Islet precursor cell (in vitro differentiated cells): Measurements from ENCODE around the gene ATP9B.

ENCODE experiments used
- DNase-seq: peaks from one replicate; pipeline ENCODE4 v3.0.0-alpha.2; 2018

Gene ATP9B

DNA sequence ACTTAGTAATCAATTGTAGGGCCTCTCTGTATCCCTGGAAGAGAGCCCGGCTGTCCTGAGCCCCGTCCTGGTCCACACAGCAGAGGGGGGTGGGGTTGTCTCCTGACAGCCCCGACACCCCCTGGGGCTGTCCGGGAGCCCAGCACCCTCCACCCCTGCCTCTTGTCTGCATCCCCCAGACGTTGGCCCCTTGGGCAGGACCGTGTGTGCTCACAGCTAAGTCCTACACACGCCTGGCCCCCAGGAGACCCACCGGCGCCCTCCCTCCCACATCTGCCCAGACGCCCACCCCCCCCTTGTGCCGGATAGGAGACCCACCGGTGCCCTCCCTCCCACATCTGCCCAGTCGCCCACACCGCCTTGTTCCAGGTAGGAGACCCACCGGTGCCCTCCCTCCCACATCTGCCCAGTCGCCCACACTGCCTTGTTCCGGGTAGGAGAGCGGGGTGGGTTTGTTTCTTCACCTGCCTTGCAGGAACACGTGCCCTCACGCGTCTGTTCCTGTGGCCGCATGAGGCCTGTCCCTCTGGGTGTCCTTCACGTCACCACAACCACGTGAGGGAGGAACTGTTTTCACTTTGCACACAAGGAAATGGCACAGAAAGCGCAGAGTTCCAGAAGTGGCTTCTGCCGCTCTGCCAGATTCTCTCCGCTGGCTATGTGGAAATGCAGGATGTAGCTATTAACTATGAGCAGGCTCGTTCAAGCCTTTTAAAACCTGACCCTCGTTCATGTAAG lies 265.5 kb downstream of the ATP9B start:
- DNase-seq = peak; percentile 50

DNA sequence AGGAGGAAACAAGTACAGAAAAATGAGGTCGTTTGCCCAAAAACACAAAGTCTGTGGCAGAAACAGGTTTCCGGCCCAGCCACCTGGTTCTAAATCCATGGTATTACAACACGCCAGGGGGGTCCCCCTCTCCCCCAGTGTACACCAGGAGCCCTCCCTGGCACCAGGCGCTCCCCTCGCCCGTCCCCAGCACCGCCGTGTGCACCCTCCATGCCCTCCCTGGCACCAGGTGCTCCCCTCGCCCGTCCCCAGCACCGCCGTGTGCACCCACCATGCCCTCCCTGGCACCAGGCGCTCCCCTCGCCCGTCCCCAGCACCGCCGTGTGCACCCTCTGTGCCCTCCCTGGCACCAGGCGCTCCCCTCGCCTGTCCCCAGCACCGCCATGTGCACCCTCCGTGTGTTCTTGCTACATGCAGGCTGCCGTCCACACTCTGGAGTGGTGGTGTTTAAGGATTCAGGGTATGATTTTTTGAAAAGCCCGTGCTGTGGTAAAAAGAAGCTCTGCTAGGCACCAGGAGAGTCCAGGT lies 266.7 kb downstream of the ATP9B start:
- DNase-seq = peak; percentile 38

DNA sequence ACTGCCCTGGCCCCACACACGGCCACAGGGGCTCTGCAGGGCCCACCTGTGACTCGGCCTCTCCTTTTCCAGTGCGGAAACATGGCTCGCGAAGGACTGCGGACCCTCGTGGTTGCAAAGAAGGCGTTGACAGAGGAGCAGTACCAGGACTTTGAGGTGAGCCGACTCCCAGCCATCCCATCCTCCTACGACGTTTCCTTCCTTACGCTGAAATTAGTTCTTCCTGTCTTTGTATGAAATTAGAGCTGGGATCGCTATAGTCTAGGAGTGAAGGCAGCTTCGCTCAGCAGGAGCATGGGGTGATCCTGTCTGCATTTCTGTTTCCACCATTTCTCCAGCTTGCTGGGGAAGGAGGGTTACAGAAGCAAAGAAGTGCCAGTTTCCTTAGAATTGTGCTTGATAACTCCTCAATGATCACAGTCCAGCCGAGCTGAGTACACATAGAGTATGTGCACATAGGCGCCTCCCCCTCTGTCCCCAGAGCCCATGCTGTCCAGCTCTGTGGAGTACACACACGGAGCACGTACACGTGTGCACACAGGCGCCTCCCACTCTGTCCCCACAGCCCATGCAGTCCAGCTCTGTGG lies 267.5 kb downstream of the ATP9B start:
- peak; percentile 44 for DNase-seq

GRCh38 chr18:79337184-79337583 lies 268.0 kb downstream of the ATP9B start:
- peak; percentile 48 for DNase-seq

DNA sequence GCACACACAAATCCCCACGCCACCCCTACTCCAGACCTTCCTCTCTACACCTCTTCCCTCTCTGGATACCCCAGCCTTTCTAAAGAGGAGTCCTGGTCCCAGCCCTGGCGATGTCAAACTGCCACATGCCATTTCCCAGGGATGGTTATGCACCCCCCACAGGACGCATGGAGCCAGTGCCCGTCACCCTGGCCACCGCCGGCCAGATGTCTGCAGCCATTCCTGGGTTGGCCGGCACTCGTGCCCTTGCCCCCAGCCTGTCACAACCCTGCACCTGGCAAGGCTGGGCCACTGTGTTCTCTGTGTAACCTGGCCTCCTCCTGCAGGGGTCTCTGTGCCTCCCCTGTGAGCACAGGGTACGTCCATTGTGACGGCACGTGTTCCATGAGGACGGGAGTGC lies 268.4 kb downstream of the ATP9B start:
- peak; percentile 47 for DNase-seq

GRCh38 chr18:79339094-79339908 lies 270.1 kb downstream of the ATP9B start:
- DNase-seq = peak; percentile 10

DNA sequence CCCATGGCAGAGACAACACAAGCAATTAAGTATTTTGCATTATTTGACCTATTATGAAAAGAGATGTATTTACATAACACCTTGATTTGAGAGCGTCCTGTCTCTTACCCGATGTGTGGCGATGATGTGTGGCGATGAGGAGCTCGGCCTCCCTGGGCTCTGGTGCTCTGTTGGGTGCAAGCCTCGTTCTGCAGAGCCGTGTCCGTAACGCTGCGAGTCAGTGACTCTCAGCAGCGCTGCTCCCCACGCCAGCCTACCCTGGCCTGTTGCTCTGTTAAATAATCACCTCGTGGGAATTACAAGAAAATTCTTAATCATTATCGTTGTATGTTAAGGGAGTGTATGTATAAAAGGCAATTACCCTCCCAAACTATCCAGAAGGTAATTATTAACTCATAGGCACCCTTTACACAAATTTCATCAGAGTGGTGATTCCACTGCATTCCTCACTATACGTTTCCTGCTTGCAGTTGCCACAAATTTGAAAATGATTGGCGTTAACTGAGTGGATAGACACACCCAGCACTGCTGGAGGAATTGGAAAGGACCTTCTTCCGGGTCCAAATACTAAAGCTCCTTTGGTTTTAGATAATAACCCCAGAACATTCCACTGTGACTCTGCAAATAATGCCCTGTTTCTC lies 274.5 kb downstream of the ATP9B start:
- no peak for DNase-seq

DNA sequence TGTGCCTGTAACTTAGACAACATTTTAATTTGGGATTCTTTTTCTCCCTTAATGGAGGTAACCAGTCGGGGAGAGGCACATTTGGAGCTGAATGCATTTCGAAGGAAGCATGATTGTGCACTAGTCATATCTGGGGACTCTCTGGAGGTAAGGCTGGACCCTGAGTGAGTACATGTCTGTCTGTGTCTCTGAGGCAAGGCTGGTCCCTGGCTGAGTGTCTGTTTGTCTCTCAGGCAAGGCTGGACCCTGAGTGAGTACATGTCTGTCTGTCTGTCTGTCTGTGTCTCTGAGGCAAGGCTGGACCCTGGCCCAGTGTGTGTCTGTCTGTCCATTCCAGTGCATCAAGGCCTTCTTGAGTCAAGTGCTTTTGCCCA lies 275.0 kb downstream of the ATP9B start:
- peak; percentile 37 for DNase-seq

DNA sequence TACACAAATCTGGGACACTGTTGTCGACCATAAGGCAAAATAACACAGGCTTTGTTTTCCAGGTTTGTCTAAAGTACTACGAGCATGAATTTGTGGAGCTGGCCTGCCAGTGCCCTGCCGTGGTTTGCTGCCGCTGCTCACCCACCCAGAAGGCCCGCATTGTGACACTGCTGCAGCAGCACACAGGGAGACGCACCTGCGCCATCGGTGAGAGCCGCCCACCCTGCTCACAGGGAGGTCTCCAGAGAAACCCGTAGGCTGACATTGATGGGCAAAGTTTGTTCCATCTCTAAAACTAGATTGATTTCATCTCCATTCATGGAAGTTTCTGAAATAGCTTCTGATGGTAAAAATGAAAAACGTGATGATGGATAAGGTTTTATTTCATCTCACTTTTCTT lies 276.2 kb downstream of the ATP9B start:
- DNase-seq = peak; percentile 19

DNA sequence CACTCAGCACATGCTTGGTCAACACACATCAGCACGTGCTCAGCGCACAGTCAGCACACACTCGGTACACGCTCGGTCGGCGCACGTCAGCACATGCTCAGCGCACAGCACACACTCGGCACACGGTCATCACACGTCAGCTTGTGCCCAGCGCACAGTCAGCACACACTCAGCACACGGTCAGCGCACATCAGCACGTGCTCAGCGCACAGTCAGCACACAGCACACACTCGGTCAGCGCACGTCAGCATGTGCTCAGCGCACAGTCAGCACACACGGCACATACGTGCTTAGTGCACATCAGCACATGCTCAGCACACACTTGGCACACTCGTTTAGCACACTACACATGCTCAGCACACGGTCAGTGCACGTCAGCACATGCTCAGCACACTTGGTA lies 276.8 kb downstream of the ATP9B start:
- DNase-seq = no peak

DNA sequence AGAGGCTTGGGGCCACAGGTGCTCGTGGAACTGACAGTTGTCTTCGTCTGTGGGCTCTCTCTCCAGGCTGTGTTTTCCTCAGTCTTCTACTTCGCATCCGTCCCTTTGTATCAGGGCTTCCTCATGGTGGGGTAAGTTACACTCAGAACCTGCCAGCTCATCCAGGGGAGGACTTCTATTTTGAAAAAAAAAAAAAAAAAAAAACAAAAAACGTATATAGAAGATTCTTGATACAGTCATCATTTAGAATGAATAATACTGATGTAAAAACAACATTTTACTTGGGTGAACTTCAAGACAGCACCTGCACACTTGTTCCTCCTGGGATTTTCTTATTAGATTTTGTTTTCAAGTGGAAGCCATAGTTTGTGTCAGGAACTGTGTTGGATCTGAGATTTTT lies 278.9 kb downstream of the ATP9B start:
- no peak for DNase-seq

- peak; percentile 23 for DNase-seq
Measured at GRCh38 chr18:79352432-79352831, 283.2 kb downstream of the ATP9B start.

DNA sequence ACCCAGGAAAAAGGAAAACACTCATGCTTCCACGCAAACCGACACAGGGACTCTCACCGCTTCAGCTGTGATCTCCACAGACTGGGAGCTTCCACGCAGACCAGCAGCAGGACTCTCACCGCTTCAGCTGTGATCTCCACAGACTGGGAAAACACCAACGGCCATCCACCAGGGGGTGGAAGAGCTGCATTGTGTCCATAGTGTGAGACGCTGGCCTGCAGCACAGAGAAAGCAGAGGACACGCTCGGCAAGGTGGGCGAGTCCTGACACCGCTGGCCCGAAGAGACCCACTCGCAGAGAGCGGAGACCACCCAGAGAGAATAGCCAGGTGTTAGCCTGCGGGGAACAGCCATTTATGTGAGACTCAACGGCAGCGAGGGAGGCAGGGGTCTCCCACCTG lies 284.1 kb downstream of the ATP9B start:
- DNase-seq = peak; percentile 83

DNA sequence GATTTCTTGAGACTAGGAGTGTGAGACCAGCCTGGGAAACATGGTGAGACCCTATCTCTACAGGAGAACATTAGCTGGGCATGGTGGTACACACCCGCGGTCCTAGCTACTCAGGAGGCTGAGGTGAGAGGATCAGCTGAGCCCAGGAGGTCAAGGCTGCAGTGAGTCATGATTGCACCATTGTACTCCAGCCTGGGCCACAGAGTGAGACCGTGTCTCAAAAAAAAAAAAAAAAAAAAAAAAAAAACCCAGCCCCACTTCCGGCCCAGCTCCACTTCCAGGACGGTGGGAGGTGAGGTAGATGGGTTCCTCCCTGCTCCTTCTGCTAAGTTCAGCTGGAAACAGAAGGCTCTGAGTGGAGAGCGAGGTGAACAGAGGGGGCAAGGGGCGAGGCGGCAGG lies 285.2 kb downstream of the ATP9B start:
- DNase-seq = peak; percentile 23

- peak; percentile 40 for DNase-seq
Measured at GRCh38 chr18:79355433-79356335, 286.5 kb downstream of the ATP9B start.

DNA sequence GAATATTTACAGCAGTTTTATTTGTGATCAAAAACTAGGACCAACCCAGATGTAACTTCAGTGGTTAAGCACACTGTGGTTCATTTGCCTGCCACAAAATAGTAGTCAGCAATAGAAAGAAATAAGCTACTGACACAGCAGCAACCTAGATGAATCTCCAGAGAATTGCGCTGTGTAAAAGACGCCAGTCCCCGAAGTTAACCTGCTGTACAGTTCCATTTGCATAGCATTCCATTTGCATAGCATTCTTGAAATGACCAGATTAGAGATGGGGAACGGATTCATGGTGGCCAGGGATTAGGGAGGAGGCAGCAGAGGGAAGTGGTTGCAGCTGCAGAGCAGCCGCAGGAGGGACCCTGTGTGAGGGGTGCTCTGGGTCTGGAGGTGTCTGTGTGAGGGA lies 287.2 kb downstream of the ATP9B start:
- no peak for DNase-seq

GRCh38 chr18:79360933-79361332 lies 291.7 kb downstream of the ATP9B start:
- peak; percentile 33 for DNase-seq

GRCh38 chr18:79361766-79362522 lies 292.8 kb downstream of the ATP9B start:
- peak; percentile 52 for DNase-seq

- peak; percentile 48 for DNase-seq
Measured at GRCh38 chr18:79365701-79366100, 296.5 kb downstream of the ATP9B start.

- DNase-seq = peak; percentile 35
Measured at GRCh38 chr18:79366177-79367094, 297.2 kb downstream of the ATP9B start.
